GM19395 (cell line): ENCODE data around the gene NOTCH2.

Experiments
- ATAC-seq: cut with Tn5 transposase; IDR thresholded peaks from one replicate; pipeline ENCODE4 v1.9.1; 2021; ENCODE audit warnings: mild to moderate bottlenecking, moderate library complexity; ENCODE audit not compliant: unreplicated experiment

The NOTCH2 gene

GRCh38 chr1:119948342-119949214 is 120.9 kb downstream of the NOTCH2 start:
- peak; percentile 71 for ATAC-seq

DNA sequence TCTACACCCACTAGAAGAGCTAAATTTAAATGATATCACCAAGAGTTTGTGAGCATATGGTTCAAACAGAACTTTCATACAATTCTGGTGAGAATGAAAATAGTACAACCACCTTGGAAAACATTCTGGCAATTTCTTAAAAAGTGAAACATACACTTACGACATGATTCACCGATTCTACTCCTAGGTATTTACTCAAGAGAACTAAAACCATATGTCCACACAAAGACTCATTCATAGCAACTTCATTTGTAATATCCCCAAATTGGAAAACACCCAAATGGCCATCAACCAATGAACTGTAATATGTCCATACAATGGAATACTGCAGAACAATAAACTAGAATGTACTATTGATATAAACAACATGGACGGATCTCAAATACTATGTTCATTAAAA is 122.0 kb downstream of the NOTCH2 start:
- no peak for ATAC-seq

GRCh38 chr1:119946724-119947123 is 122.7 kb downstream of the NOTCH2 start:
- ATAC-seq, result no peak

GRCh38 chr1:119943216-119943615 is 126.2 kb downstream of the NOTCH2 start:
- ATAC-seq, result no peak

GRCh38 chr1:119941392-119941791 is 128.1 kb downstream of the NOTCH2 start:
- no peak for ATAC-seq

- ATAC-seq, result no peak
Measured at GRCh38 chr1:119940697-119941096, 128.8 kb downstream of the NOTCH2 start.

- ATAC-seq, result no peak
Measured at GRCh38 chr1:119937198-119937597, 132.3 kb downstream of the NOTCH2 start.

- no peak for ATAC-seq
Measured at GRCh38 chr1:119935915-119936314, 133.5 kb downstream of the NOTCH2 start.

DNA sequence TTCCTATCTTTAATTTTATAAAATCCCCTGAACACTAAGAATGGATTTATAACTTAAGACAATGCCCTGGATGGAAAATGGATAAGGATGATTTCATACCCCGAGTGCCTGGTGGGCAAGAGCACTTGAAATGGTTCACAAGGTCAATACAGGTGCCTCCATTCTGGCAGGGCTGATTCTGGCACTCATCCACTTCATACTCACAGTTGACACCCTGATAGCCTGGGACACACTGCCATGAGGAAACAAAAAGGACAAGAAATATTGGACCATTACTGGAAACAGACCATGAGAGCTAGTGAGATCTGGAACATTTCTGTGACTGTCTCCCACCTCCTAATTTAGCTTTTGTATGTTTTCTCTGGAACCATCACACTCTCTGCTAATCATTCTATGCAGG is 134.1 kb downstream of the NOTCH2 start:
- no peak for ATAC-seq

- no peak for ATAC-seq
Measured at GRCh38 chr1:119933397-119933796, 136.1 kb downstream of the NOTCH2 start.

- ATAC-seq, result no peak
Measured at GRCh38 chr1:119929643-119930315, 139.7 kb downstream of the NOTCH2 start.

DNA sequence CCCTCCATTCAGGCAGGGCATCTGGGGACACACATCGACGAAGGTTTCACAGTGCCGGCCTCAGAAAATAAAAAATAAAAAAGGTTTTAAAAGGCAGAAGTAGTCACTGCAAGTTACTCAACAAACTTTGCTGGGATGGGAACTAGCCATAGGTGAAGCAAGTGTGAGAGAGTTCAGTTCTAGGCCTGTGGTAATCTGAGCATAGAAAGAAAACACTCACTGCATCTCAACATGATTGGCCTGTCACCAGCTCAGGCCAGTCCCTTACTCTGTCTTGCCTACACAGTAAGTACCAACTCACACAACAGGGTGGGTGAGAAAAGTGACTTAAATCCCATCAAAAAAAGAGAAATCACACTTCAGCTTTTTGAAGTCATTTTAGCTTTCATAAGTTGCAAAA is 142.9 kb downstream of the NOTCH2 start:
- ATAC-seq, result no peak

GRCh38 chr1:119924948-119925898 is 144.2 kb downstream of the NOTCH2 start:
- ATAC-seq, result no peak

- no peak for ATAC-seq
Measured at GRCh38 chr1:119920104-119920968, 149.1 kb downstream of the NOTCH2 start.

DNA sequence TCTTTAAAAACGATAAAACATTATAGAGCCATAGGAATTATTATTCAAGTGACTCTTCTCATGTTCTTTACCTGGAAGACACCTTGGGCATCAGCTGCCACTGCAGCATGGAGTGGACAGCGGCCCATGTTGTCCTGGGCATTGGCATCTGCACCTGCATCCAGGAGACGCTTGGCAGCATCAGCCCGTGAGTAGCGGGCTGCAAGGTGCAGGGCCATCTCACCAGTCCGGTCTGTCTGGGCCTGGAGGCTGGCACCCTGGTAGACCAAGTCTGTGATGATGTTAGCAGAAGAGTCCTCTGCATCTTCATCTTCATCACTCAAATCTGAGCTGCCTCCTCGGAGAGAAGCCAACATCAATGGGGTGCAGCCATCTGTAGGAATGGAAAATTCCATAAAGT is 150.2 kb downstream of the NOTCH2 start:
- ATAC-seq, result no peak

DNA sequence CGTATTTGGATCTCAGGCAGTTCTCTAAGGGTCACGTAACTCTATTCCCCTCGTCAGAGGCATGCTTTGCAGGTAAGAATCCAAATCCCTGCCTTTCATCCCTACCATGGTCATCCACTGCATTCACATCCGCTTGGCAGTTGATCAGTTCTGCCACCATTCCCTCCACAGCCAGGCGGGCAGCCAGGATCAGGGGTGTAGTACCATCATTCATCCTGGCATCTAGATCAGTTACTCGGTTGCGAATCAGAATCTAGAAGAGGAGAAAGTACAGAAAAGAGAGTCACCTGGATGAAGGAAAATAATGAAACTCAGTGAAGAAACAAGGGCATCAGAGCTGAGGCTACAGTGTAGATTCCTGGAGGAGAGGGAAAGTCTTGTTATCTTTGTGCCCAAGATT is 151.2 kb downstream of the NOTCH2 start:
- no peak for ATAC-seq

GRCh38 chr1:119917304-119918055 is 152.0 kb downstream of the NOTCH2 start:
- ATAC-seq, result no peak

GRCh38 chr1:119915517-119915916 is 153.9 kb downstream of the NOTCH2 start:
- ATAC-seq, result no peak

- ATAC-seq, result no peak
Measured at GRCh38 chr1:119914071-119914470, 155.4 kb downstream of the NOTCH2 start.
